B cell (primary cell): ENCODE measurements around the gene PHF20. TPM values are rescaled to one million over a fixed set of nuclear protein-coding genes. Genes with fewer than 3 reads are reported as not detected.

ENCODE experiments used
- ATAC-seq: fragments of 200-7000 bp; cut with Tn5 transposase; one replicate; pipeline ENCODE4 v1.10.0; 2021; ENCODE audit warnings: low read depth, mild to moderate bottlenecking, moderate number of reproducible peaks, moderate library complexity
- CTCF ChIA-PET: fragments of 350-600 bp; sonication (Branson Sonifier 250); formaldehyde crosslinking; loops from one replicate; lab custom pipeline; 2021; ENCODE audit warnings: antibody characterized with exemption, inconsistent platforms; lab: Charles Lee
- POLR2A ChIA-PET: fragments of 350-600 bp; sonication (Branson Sonifier 250); formaldehyde crosslinking; loops from one replicate; lab custom pipeline; 2021; ENCODE audit warnings: antibody characterized with exemption; lab: Charles Lee
- DNase-seq: peaks from one replicate; pipeline ENCODE4 v3.0.0; 2013
- H2AFZ ChIP-seq: 2 replicates; pipeline ENCODE4 v1.6.1; 2012; ENCODE audit warnings: mild to moderate bottlenecking, low read depth, low read length; ENCODE audit not compliant: insufficient read depth, poor library complexity, severe bottlenecking
- H3K27ac ChIP-seq, 2 donors: 1 replicate in 1 of 2; 2 replicates in 1 of 2; pipeline ENCODE4 v1.5.1; 2012 to 2013; ENCODE audit warnings: low read length in 2 of 2, mild to moderate bottlenecking in 2 of 2, moderate library complexity in 1 of 2
- H3K27me3 ChIP-seq, 4 experiments: fragments of 200-600 bp in 1 of 4; sonication (generic) in 1 of 4; replicated peaks in 1 of 4; 1 replicate in 2 of 4; 2 replicates in 2 of 4; pipeline versions ENCODE4 v1.6.1 to v1.7.0; 2013 to 2016; ENCODE audit warnings: low read length in 3 of 4, mild to moderate bottlenecking in 2 of 4, mixed read lengths in 1 of 4, moderate library complexity in 1 of 4; ENCODE audit not compliant: insufficient read depth in 4 of 4, control insufficient read depth in 3 of 4; ENCODE audit errors: control extremely low read depth in 1 of 4
- H3K36me3 ChIP-seq, 2 experiments: replicated peaks in 1 of 2; 1 replicate in 1 of 2; 2 replicates in 1 of 2; pipeline versions ENCODE4 v1.6.1 to v1.7.1; 2013; ENCODE audit warnings: low read length in 1 of 2; ENCODE audit not compliant: insufficient read depth in 2 of 2, control insufficient read depth in 1 of 2; ENCODE audit errors: control extremely low read depth in 1 of 2, extremely low read depth in 1 of 2
- H3K4me1 ChIP-seq, 2 donors: fragments of 200-600 bp in 1 of 2; sonication (generic) in 1 of 2; 1 replicate in 1 of 2; 2 replicates in 1 of 2; pipeline versions ENCODE4 v1.5.1 to v1.6.1; 2013 to 2017; ENCODE audit warnings: low read length in 2 of 2; ENCODE audit not compliant: control insufficient read depth in 2 of 2, insufficient read depth in 2 of 2
- H3K4me2 ChIP-seq: replicated peaks from 2 replicates; pipeline ENCODE3; 2012; ENCODE audit warnings: mild to moderate bottlenecking, low read depth, low read length; ENCODE audit not compliant: poor library complexity, severe bottlenecking
- H3K4me3 ChIP-seq, 5 experiments: fragments of 200-600 bp in 1 of 5; sonication (generic) in 1 of 5; 1 replicate in 3 of 5; 2 replicates in 2 of 5; pipeline versions ENCODE4 v1.5.1 to v1.7.0; 2011 to 2016; ENCODE audit warnings: low read length in 4 of 5, mild to moderate bottlenecking in 4 of 5, low read depth in 2 of 5, control low read depth in 1 of 5, moderate library complexity in 1 of 5; ENCODE audit not compliant: insufficient read depth in 1 of 5; ENCODE audit errors: control extremely low read depth in 1 of 5, extremely low read depth in 1 of 5
- H3K79me2 ChIP-seq: fragments of 200-600 bp; sonication (generic); one replicate; pipeline ENCODE4 v1.6.0; 2016; ENCODE audit warnings: low read length; ENCODE audit not compliant: control insufficient read depth, insufficient read depth
- H3K9ac ChIP-seq: fragments of 200-600 bp; sonication (generic); 2 replicates; pipeline ENCODE4 v1.6.1; 2017; ENCODE audit warnings: mild to moderate bottlenecking, low read length, moderate library complexity
- H3K9me3 ChIP-seq, 3 donors: one replicate each; pipeline versions ENCODE4 v1.6.1 to v1.7.1; 2013; ENCODE audit warnings: low read length in 2 of 3; ENCODE audit not compliant: control insufficient read depth in 2 of 3, insufficient read depth in 1 of 3; ENCODE audit errors: control extremely low read depth in 1 of 3
- H4K20me1 ChIP-seq: 2 replicates; pipeline ENCODE4 v1.6.0; 2012; ENCODE audit warnings: mild to moderate bottlenecking, low read length; ENCODE audit not compliant: insufficient read depth, control insufficient read depth, poor library complexity, severe bottlenecking
- H3K27ac Mint-ChIP-seq: one replicate; pipeline ENCODE4 v1.8.0; 2021; ENCODE audit warnings: mixed read lengths
- H3K27me3 Mint-ChIP-seq: one replicate; pipeline ENCODE4 v1.8.0; 2021; ENCODE audit warnings: mixed read lengths
- H3K4me1 Mint-ChIP-seq: one replicate; pipeline ENCODE4 v1.8.0; 2021; ENCODE audit warnings: mixed read lengths
- H3K4me3 Mint-ChIP-seq: one replicate; pipeline ENCODE4 v1.8.0; 2021; ENCODE audit warnings: mixed read lengths
- H3K9me3 Mint-ChIP-seq: one replicate; pipeline ENCODE4 v1.8.0; 2022; ENCODE audit warnings: mixed read lengths; ENCODE audit not compliant: insufficient read depth
- EZH2 ChIP-seq: IDR thresholded peaks from 2 replicates; pipeline ENCODE4 v1.6.1; 2012; ENCODE audit warnings: borderline replicate concordance, low read depth, mild to moderate bottlenecking, moderate library complexity, low read length; ENCODE audit not compliant: insufficient read depth, poor library complexity, severe bottlenecking
- WGBS: methylation state at CpG from one replicate; pipeline ENCODE4 v1.1.5; 2013; ENCODE audit warnings: missing lambda C conversion rate; ENCODE audit not compliant: insufficient coverage; 5-methylcytosine and 5-hydroxymethylcytosine counted together
- intact Hi-C: fragments of 100-400 bp; cut with micrococcal nuclease; formaldehyde crosslinking; loops from one replicate; pipeline ENCODE4 v1.10.0; 2022
- polyA plus RNA-seq: library from polyadenylated mRNA; depleted of rRNA; stranded (reverse); fragments of >200 nt; gene quantifications from 2 replicates; pipeline ENCODE4 v1.2.3, GENCODE V29; 2012
- total RNA-seq, 2 donors: library from RNA; stranded (reverse); fragments of 120-200 nt in 1 of 2; gene quantifications; 1 replicate in 1 of 2; 2 replicates in 1 of 2; pipeline versions ENCODE4 v1.2.3 to v1.2.4, GENCODE V29; 2013 to 2022
- TF ChIP-seq, protein P1 (sequence below): fragments of 200-600 bp; IDR thresholded peaks from one replicate; pipeline ENCODE4 v1.8.0; 2022; ENCODE audit warnings: antibody characterized with exemption, mild to moderate bottlenecking

The PHF20 gene
- total and polyA plus RNA-seq, 2 donors (not counting 1 experiment from before 2014, with no cell fraction given), result 53.6 to 92.3 TPM

DNA sequence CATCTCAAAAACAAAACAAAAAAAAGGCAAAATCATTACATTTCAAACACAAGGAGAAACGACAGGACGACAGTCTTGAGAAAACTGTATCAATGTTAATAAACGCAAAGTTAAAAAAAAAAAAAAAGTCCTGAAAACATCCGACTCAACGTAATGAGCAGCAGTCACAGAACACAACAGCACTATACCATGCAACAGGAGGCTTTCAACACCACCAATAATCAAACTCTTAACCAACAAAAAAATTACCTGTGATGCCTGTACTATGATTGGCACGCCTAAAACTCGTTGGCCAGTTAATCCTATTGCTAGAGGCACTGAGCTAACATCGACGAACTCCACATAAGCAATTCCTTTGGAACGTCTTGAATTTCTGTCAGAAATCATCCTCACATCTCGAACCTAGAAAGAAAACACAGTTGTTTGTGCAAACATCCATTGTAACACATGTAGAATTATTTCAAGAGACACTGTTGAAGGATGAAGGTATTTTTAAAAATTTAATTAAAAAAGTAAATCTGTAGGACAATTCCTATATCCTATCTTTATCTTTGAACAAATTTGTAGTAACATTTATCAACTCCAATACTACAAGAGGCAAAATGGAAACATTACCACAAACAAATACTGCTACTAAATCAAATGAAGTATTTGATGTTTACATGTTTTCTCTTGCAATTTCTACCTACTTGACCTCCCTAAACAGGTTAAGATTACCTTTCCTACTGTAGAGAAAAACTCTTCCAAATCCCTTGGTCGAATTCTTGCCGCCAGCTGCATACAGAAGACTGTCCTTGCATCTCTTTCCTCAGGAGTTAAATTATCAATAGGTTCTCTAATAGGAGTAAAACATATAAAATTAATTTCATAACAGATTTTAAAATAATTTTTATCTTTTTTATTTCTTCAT lies 47.2 kb upstream of the PHF20 start:
- Histone ChIP-seq H3K79me2 (peaks cover 95% of the 10 kb centered on the region), H3K27ac (no peak overlapping the region), H3K9me3 (no peaks in the 10 kb centered on the region), H3K36me3 (peaks cover 34 to 92% of the 10 kb centered on the region in 2 experiments), H4K20me1 (peaks cover 94% of the 10 kb centered on the region), H3K4me3 (no peak overlapping the region), H3K4me2 (no peak overlapping the region), H3K27me3 (no peaks in the 10 kb centered on the region), H3K9ac (no peak overlapping the region), H2AFZ (no peak overlapping the region), H3K4me1 (no peaks in the 10 kb centered on the region)
- peaks cover 10% of the 10 kb centered on the region for H3K4me1 Mint-ChIP-seq
- H3K27ac Mint-ChIP-seq, result no peak overlapping the region
- no peak overlapping the region for H3K4me3 Mint-ChIP-seq
- POLR2A ChIA-PET, result interaction anchor here (0.6 to 1.1 kb wide), 4 partner anchors 26 to 871 kb away, joined by 3 to 6 read pairs (median 4); partner anchors contain the start of genes NFS1 and ROMO1
- CTCF ChIA-PET, result no interaction called here
- ATAC-seq (no peak), DNase-seq (no peak)
- H3K9me3 Mint-ChIP-seq, result no peaks in the 10 kb centered on the region
- intact Hi-C loops, result loop anchor here (10.0 kb wide), 1 partner anchor 50 kb away; the partner anchor contains the start of gene PHF20
- WGBS, result 100% methylated on average over 8 of the region's 13 CpGs
- H3K27me3 Mint-ChIP-seq, result no peaks in the 10 kb centered on the region
- TF ChIP-seq, protein P1, sequence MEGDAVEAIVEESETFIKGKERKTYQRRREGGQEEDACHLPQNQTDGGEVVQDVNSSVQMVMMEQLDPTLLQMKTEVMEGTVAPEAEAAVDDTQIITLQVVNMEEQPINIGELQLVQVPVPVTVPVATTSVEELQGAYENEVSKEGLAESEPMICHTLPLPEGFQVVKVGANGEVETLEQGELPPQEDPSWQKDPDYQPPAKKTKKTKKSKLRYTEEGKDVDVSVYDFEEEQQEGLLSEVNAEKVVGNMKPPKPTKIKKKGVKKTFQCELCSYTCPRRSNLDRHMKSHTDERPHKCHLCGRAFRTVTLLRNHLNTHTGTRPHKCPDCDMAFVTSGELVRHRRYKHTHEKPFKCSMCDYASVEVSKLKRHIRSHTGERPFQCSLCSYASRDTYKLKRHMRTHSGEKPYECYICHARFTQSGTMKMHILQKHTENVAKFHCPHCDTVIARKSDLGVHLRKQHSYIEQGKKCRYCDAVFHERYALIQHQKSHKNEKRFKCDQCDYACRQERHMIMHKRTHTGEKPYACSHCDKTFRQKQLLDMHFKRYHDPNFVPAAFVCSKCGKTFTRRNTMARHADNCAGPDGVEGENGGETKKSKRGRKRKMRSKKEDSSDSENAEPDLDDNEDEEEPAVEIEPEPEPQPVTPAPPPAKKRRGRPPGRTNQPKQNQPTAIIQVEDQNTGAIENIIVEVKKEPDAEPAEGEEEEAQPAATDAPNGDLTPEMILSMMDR, result no peak
- no peak for TF ChIP-seq EZH2
